Endodermal cell (in vitro differentiated cells): ENCODE results near the gene GNG12. TPM values are rescaled to one million over a fixed set of nuclear protein-coding genes. Genes with fewer than 3 reads are reported as not detected.
A peak's percentile ranks its signal among the peaks of the same experiment; 100 is the strongest.

Experiments
- DNase-seq: peaks from one replicate; pipeline ENCODE4 v3.0.0-alpha.2; 2017
- H3K27ac ChIP-seq: 2 replicates; pipeline ENCODE4 v1.5.1; 2013; ENCODE audit warnings: mild to moderate bottlenecking, low read depth, low read length, moderate library complexity
- H3K27me3 ChIP-seq: 2 replicates; pipeline ENCODE4 v1.6.1; 2013; ENCODE audit warnings: mild to moderate bottlenecking, low read length, moderate library complexity; ENCODE audit not compliant: insufficient read depth, control insufficient read depth, poor library complexity, severe bottlenecking
- H3K36me3 ChIP-seq: 2 replicates; pipeline ENCODE4 v1.7.0; 2013; ENCODE audit warnings: mild to moderate bottlenecking, low read length, moderate library complexity; ENCODE audit not compliant: control insufficient read depth, insufficient read depth
- H3K4me1 ChIP-seq: one replicate; pipeline ENCODE4 v1.7.0; 2013; ENCODE audit warnings: low read length; ENCODE audit not compliant: control insufficient read depth, insufficient read depth
- H3K4me3 ChIP-seq: 2 replicates; pipeline ENCODE4 v1.5.1; 2013; ENCODE audit warnings: mild to moderate bottlenecking, low read length, moderate library complexity
- H3K9ac ChIP-seq: 2 replicates; pipeline ENCODE4 v1.6.1; 2013; ENCODE audit warnings: mild to moderate bottlenecking, low read length, moderate library complexity; ENCODE audit not compliant: poor library complexity, severe bottlenecking; ENCODE audit errors: extremely low read depth
- H3K9me3 ChIP-seq: 2 replicates; pipeline ENCODE4 v1.6.1; 2013; ENCODE audit warnings: mild to moderate bottlenecking, low read length, moderate library complexity; ENCODE audit not compliant: control insufficient read depth
- H3K27ac Mint-ChIP-seq: 2 replicates; pipeline ENCODE4 v1.8.0; 2020; ENCODE audit warnings: mixed read lengths
- H3K27me3 Mint-ChIP-seq: 2 replicates; pipeline ENCODE4 v1.8.0; 2021; ENCODE audit warnings: mild to moderate bottlenecking, mixed read lengths; ENCODE audit not compliant: insufficient read depth
- H3K36me3 Mint-ChIP-seq: 2 replicates; pipeline ENCODE4 v1.8.0; 2020; ENCODE audit warnings: low read depth, mixed read lengths
- H3K4me1 Mint-ChIP-seq: 2 replicates; pipeline ENCODE4 v1.8.0; 2020; ENCODE audit warnings: mixed read lengths
- H3K4me3 Mint-ChIP-seq: 2 replicates; pipeline ENCODE4 v1.8.0; 2020; ENCODE audit warnings: mild to moderate bottlenecking, moderate library complexity, mixed read lengths
- H3K9me3 Mint-ChIP-seq: 2 replicates; pipeline ENCODE4 v1.8.0; 2020; ENCODE audit warnings: mild to moderate bottlenecking, mixed read lengths
- WGBS, 2 experiments: methylation state at CpG; one replicate each; pipeline versions ENCODE4 v1.1.5 to v1.1.7; 2013; ENCODE audit warnings: missing lambda C conversion rate in 2 of 2, mixed read lengths in 1 of 2; ENCODE audit not compliant: insufficient coverage in 1 of 2, insufficient read length in 1 of 2; 5-methylcytosine and 5-hydroxymethylcytosine counted together
- total RNA-seq, 2 donors: library from RNA; stranded (reverse); fragmentation: NEBNext Ultra II Directional in 1 of 2; extraction: Animal tissue kit (Norgen Biotek cat#: 25700) in 1 of 2; gene quantifications; 2 replicates in 1 of 2; 3 replicates in 1 of 2; pipeline ENCODE4 v1.2.1, GENCODE V29; 2021
- TF ChIP-seq, protein P1 (sequence below): fragments of 200-600 bp; sonication (generic); conservative IDR thresholded peaks from 2 replicates; pipeline ENCODE4 v1.5.0; 2021; ENCODE audit warnings: antibody characterized with exemption, mild to moderate bottlenecking

GNG12 gene
- total RNA-seq, 2 donors from 2014 or later: 7.7 to 9.2 TPM

GRCh38 chr1:67690018-67690363 lies 143.3 kb downstream of the GNG12 start:
- TF ChIP-seq, protein P1, sequence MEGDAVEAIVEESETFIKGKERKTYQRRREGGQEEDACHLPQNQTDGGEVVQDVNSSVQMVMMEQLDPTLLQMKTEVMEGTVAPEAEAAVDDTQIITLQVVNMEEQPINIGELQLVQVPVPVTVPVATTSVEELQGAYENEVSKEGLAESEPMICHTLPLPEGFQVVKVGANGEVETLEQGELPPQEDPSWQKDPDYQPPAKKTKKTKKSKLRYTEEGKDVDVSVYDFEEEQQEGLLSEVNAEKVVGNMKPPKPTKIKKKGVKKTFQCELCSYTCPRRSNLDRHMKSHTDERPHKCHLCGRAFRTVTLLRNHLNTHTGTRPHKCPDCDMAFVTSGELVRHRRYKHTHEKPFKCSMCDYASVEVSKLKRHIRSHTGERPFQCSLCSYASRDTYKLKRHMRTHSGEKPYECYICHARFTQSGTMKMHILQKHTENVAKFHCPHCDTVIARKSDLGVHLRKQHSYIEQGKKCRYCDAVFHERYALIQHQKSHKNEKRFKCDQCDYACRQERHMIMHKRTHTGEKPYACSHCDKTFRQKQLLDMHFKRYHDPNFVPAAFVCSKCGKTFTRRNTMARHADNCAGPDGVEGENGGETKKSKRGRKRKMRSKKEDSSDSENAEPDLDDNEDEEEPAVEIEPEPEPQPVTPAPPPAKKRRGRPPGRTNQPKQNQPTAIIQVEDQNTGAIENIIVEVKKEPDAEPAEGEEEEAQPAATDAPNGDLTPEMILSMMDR: no peak
- Histone ChIP-seq H3K9me3 (no peaks in the 10 kb centered on the region), H3K4me1 (peaks cover 22% of the 10 kb centered on the region), H3K36me3 (peaks cover 32% of the 10 kb centered on the region), H3K4me3 (no peak overlapping the region), H3K27me3 (no peaks in the 10 kb centered on the region), H3K27ac (no peak overlapping the region), H3K9ac (no peak overlapping the region)
- no peak for DNase-seq
- Mint-ChIP-seq H3K27me3 (no peaks in the 10 kb centered on the region), H3K4me1 (peaks cover 47% of the 10 kb centered on the region), H3K4me3 (no peak overlapping the region), H3K27ac (no peak overlapping the region), H3K36me3 (peaks cover 18% of the 10 kb centered on the region), H3K9me3 (no peaks in the 10 kb centered on the region)

DNA sequence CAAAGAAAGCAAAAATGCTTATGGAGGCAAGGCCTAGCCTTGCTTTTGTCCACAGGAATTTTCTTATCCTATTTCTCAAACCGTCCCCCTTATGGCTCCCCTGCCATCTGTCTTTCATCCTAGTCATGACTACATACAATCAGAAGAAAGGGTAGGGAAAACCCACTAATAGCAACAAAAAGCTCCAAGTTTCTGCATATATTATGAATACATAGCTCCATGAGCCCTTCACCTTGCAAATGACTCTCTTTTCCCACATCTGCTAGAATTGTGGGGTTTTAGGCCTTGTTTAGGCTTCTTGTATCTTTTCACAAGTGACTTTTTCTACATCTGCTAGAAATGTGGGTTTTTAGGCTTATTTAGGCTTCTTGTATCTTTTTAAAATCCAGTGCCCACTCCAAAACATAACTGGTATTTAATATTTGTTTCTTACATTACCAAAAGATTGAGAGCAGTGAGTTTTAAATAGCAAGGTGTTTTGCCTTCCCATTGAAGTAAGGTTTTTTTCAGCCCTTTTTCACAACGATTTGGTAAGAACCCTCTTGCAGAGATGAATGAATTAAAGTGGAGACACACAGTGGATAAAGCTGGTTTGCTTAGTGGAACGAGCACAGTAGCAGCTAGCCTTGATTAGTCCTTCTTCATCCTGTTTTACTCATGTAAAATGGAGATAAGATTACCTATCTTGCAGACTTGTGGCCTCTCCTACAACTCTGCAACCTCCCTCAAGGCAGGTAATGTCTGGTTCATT lies 143.8 kb downstream of the GNG12 start:
- H3K36me3 Mint-ChIP-seq: peaks cover 18% of the 10 kb centered on the region
- DNase-seq: no peak
- H3K4me1 ChIP-seq: peaks cover 22% of the 10 kb centered on the region

GRCh38 chr1:67688526-67689219 lies 144.6 kb downstream of the GNG12 start:
- TF ChIP-seq, protein P1: no peak
- Mint-ChIP-seq H3K4me3 (peak overlapping the region; percentile 92), H3K27ac (peak overlapping the region; percentile 83), H3K9me3 (no peaks in the 10 kb centered on the region), H3K27me3 (no peaks in the 10 kb centered on the region), H3K36me3 (peaks cover 18% of the 10 kb centered on the region), H3K4me1 (peaks cover 45% of the 10 kb centered on the region)
- DNase-seq: peak; percentile 66
- Histone ChIP-seq H3K4me3 (peak overlapping the region; percentile 91), H3K9me3 (no peaks in the 10 kb centered on the region), H3K27ac (no peak overlapping the region), H3K36me3 (peaks cover 32% of the 10 kb centered on the region), H3K27me3 (no peaks in the 10 kb centered on the region), H3K4me1 (peaks cover 27% of the 10 kb centered on the region), H3K9ac (peak overlapping the region; percentile 77)
- 43 to 63% methylated on average over 2 to 3 of the region's 3 CpGs for WGBS, 2 experiments

More for the DNA sequence above, 143.8 kb downstream of the GNG12 start:
- H3K4me3 ChIP-seq: peak overlapping the region; percentile 91
- Mint-ChIP-seq H3K9me3 (no peaks in the 10 kb centered on the region), H3K27me3 (no peaks in the 10 kb centered on the region), H3K4me3 (peak overlapping the region; percentile 92), H3K4me1 (peaks cover 45% of the 10 kb centered on the region), H3K27ac (peak overlapping the region; percentile 83)
- TF ChIP-seq, protein P1: no peak
- H3K27ac ChIP-seq: no peak overlapping the region
- no peaks in the 10 kb centered on the region for H3K9me3 ChIP-seq
- H3K9ac ChIP-seq: no peak overlapping the region
- peaks cover 32% of the 10 kb centered on the region for H3K36me3 ChIP-seq
- 70% methylated on average over 3 of the region's 3 CpGs for whole genome bisulfite sequencing, 2 experiments
- no peaks in the 10 kb centered on the region for H3K27me3 ChIP-seq
